Neuronal stem cell (in vitro differentiated cells): ENCODE results near the gene KLC3.

Experiments
- DNase-seq: peaks from one replicate; pipeline ENCODE4 v3.0.0-alpha.2; 2013; ENCODE audit warnings: low spot score
- H2AFZ ChIP-seq: one replicate; pipeline ENCODE4 v1.6.1; 2013; ENCODE audit warnings: mild to moderate bottlenecking, low read length, inconsistent platforms
- H2AK5ac ChIP-seq: 2 replicates; pipeline ENCODE4 v1.6.1; 2013; ENCODE audit warnings: low read depth, mild to moderate bottlenecking, inconsistent platforms, low read length, moderate library complexity, mixed read lengths
- H2BK120ac ChIP-seq: 2 replicates; pipeline ENCODE4 v1.6.1; 2013; ENCODE audit warnings: low read depth, mild to moderate bottlenecking, inconsistent platforms, low read length, moderate library complexity, mixed read lengths
- H2BK12ac ChIP-seq: one replicate; pipeline ENCODE4 v1.6.1; 2013; ENCODE audit warnings: low read length, inconsistent platforms
- H2BK15ac ChIP-seq: 2 replicates; pipeline ENCODE4 v1.6.1; 2013; ENCODE audit warnings: mild to moderate bottlenecking, low read length, inconsistent platforms, mixed read lengths
- H2BK5ac ChIP-seq: one replicate; pipeline ENCODE4 v1.6.1; 2013; ENCODE audit warnings: inconsistent platforms, mild to moderate bottlenecking, low read length, moderate library complexity
- H3K14ac ChIP-seq: one replicate; pipeline ENCODE4 v1.6.1; 2013; ENCODE audit warnings: low read length, inconsistent platforms
- H3K18ac ChIP-seq: 2 replicates; pipeline ENCODE4 v1.6.1; 2013; ENCODE audit warnings: low read length, inconsistent platforms
- H3K23ac ChIP-seq: 2 replicates; pipeline ENCODE4 v1.6.1; 2013; ENCODE audit warnings: low read depth, mild to moderate bottlenecking, mixed read lengths, low read length, inconsistent platforms; ENCODE audit not compliant: poor library complexity
- H3K27ac ChIP-seq: replicated peaks from 3 replicates; pipeline ENCODE4 v1.5.1; 2013; ENCODE audit warnings: low read length, inconsistent platforms
- H3K27me3 ChIP-seq, 3 experiments: 2 replicates each; pipeline ENCODE4 v1.6.1; 2013; ENCODE audit warnings: low read length in 3 of 3, mild to moderate bottlenecking in 2 of 3, inconsistent platforms in 1 of 3, low read depth in 1 of 3, mixed read lengths in 1 of 3, moderate library complexity in 1 of 3; ENCODE audit not compliant: control insufficient read depth in 3 of 3, insufficient read depth in 3 of 3
- H3K36me3 ChIP-seq, 2 donors: replicated peaks in 1 of 2; 2 replicates each; pipeline ENCODE4 v1.6.1; 2013; ENCODE audit warnings: low read length in 2 of 2; ENCODE audit not compliant: control insufficient read depth in 2 of 2, insufficient read depth in 2 of 2
- H3K4ac ChIP-seq: 2 replicates; pipeline ENCODE4 v1.6.1; 2013; ENCODE audit warnings: inconsistent platforms, mild to moderate bottlenecking, low read length, moderate library complexity
- H3K4me1 ChIP-seq, 2 donors: 1 replicate in 1 of 2; 2 replicates in 1 of 2; pipeline ENCODE4 v1.6.1; 2013; ENCODE audit warnings: low read length in 2 of 2, low read depth in 1 of 2; ENCODE audit not compliant: control insufficient read depth in 2 of 2, insufficient read depth in 1 of 2
- H3K4me2 ChIP-seq: one replicate; pipeline ENCODE4 v1.6.1; 2013; ENCODE audit warnings: mild to moderate bottlenecking, low read length, inconsistent platforms; ENCODE audit not compliant: insufficient read depth, poor library complexity, severe bottlenecking
- H3K4me3 ChIP-seq, 2 donors: 2 replicates each; pipeline ENCODE4 v1.5.1; 2013; ENCODE audit warnings: low read length in 2 of 2, mild to moderate bottlenecking in 2 of 2, inconsistent platforms in 1 of 2, moderate library complexity in 1 of 2
- H3K79me1 ChIP-seq: one replicate; pipeline ENCODE4 v1.6.1; 2013; ENCODE audit warnings: low read depth, mild to moderate bottlenecking, inconsistent platforms, low read length, moderate library complexity
- H3K9ac ChIP-seq: one replicate; pipeline ENCODE4 v1.6.1; 2013; ENCODE audit warnings: mild to moderate bottlenecking, low read depth, low read length, inconsistent platforms; ENCODE audit not compliant: poor library complexity
- H3K9me3 ChIP-seq, 2 donors: replicated peaks in 1 of 2; 2 replicates each; pipeline versions ENCODE3 to v1.6.1; 2013; ENCODE audit warnings: low read length in 2 of 2, mild to moderate bottlenecking in 2 of 2, inconsistent platforms in 1 of 2, low read depth in 1 of 2, mixed read lengths in 1 of 2, moderate library complexity in 1 of 2; ENCODE audit not compliant: control insufficient read depth in 2 of 2, insufficient read depth in 1 of 2
- H4K8ac ChIP-seq: one replicate; pipeline ENCODE4 v1.6.1; 2013; ENCODE audit warnings: low read depth, mild to moderate bottlenecking, inconsistent platforms, low read length, moderate library complexity
- H4K91ac ChIP-seq: one replicate; pipeline ENCODE4 v1.6.1; 2013; ENCODE audit warnings: low read length, low read depth, mild to moderate bottlenecking, inconsistent platforms; ENCODE audit not compliant: poor library complexity
- WGBS, 2 donors: extraction: QIAGEN DNeasy Blood & Tissue Kit; methylation state at CpG; one replicate each; pipeline ENCODE4 v1.1.7; 2013; ENCODE audit warnings: missing lambda C conversion rate in 2 of 2, mixed read lengths in 1 of 2; ENCODE audit not compliant: insufficient read length in 2 of 2, insufficient replicate concordance in 1 of 2; ENCODE audit errors: extremely low coverage in 2 of 2; 5-methylcytosine and 5-hydroxymethylcytosine counted together

The KLC3 gene

DNA sequence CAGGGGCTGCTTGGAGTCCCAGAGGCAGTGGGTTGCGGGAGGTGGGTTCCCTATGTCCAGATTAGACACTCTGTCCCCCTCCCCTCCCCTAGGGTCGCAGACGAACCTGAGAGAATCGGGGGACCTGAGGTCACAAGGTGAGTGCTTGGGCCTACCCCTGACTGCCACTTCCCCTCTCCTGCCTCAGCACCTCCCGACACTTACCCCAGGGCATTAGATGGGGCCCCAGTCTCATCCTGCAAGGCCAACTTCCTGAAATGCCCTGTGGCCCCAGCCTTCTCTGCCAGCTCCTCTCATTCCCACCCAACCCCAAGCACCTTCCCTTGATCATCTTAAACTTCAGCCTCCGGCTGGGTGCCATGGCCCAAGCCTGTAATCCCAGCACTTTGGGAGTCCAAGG, 40.8 kb upstream of the KLC3 start:
- no peak overlapping the region for H2BK120ac ChIP-seq
- no peaks in the 10 kb centered on the region for H3K79me1 ChIP-seq
- H2AK5ac ChIP-seq: no peak overlapping the region
- no peak overlapping the region for H3K18ac ChIP-seq
- no peak for DNase-seq
- H3K36me3 ChIP-seq: peaks cover 29 to 59% of the 10 kb centered on the region in 2 donors
- peak overlapping the region in 1 of 2 donors; percentile 21 for H3K4me3 ChIP-seq
- no peak overlapping the region for H3K23ac ChIP-seq
- no peaks in the 10 kb centered on the region for H3K4me1 ChIP-seq
- WGBS, 2 donors: no CpG with 5 or more reads among the region's 6 CpGs
- H3K27me3 ChIP-seq: no peaks in the 10 kb centered on the region
- no peak overlapping the region for H3K4me2 ChIP-seq
- H2BK12ac ChIP-seq: no peak overlapping the region
- no peak overlapping the region for H3K9ac ChIP-seq
- no peak overlapping the region for H4K8ac ChIP-seq
- H3K14ac ChIP-seq: no peak overlapping the region
- no peak overlapping the region for H2BK15ac ChIP-seq
- no peak overlapping the region for H2AFZ ChIP-seq
- no peak overlapping the region for H3K27ac ChIP-seq
- H4K91ac ChIP-seq: no peak overlapping the region
- H3K4ac ChIP-seq: no peak overlapping the region
- H2BK5ac ChIP-seq: no peak overlapping the region
- H3K9me3 ChIP-seq: peaks cover 4 to 7% of the 10 kb centered on the region in 2 donors

DNA sequence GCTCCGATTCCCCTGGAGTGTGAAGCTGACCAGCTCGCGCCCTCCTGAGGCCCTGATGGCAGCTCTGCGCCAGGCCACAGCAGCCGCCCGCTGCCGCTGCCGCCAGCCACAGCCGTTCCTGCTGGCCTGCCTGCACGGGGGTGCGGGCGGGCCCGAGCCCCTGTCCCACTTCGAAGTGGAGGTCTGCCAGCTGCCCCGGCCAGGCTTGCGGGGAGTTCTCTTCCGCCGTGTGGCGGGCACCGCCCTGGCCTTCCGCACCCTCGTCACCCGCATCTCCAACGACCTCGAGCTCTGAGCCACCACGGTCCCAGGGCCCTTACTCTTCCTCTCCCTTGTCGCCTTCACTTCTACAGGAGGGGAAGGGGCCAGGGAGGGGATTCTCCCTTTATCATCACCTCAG, 38.1 kb upstream of the KLC3 start:
- no peak overlapping the region for H4K8ac ChIP-seq
- H3K36me3 ChIP-seq: peaks cover 15 to 37% of the 10 kb centered on the region in 2 donors
- H3K79me1 ChIP-seq: no peaks in the 10 kb centered on the region
- no peak overlapping the region for H2BK120ac ChIP-seq
- H4K91ac ChIP-seq: no peak overlapping the region
- no peak overlapping the region for H2BK12ac ChIP-seq
- no peak overlapping the region for H2AK5ac ChIP-seq
- no peak overlapping the region for H3K4me2 ChIP-seq
- H3K4me3 ChIP-seq: no peak overlapping the region
- H3K23ac ChIP-seq: no peak overlapping the region
- no peaks in the 10 kb centered on the region for H3K27me3 ChIP-seq
- DNase-seq: no peak
- peaks cover 0 to 5% of the 10 kb centered on the region in 2 donors for H3K4me1 ChIP-seq
- H2BK15ac ChIP-seq: no peak overlapping the region
- H3K27ac ChIP-seq: no peak overlapping the region
- no peak overlapping the region for H3K4ac ChIP-seq
- H3K9ac ChIP-seq: no peak overlapping the region
- no peak overlapping the region for H2BK5ac ChIP-seq
- no peak overlapping the region for H3K14ac ChIP-seq
- H2AFZ ChIP-seq: no peak overlapping the region
- WGBS, 2 donors: no CpG with 5 or more reads among the region's 27 CpGs
- H3K18ac ChIP-seq: no peak overlapping the region
- peaks cover 0 to 5% of the 10 kb centered on the region in 2 donors for H3K9me3 ChIP-seq

DNA sequence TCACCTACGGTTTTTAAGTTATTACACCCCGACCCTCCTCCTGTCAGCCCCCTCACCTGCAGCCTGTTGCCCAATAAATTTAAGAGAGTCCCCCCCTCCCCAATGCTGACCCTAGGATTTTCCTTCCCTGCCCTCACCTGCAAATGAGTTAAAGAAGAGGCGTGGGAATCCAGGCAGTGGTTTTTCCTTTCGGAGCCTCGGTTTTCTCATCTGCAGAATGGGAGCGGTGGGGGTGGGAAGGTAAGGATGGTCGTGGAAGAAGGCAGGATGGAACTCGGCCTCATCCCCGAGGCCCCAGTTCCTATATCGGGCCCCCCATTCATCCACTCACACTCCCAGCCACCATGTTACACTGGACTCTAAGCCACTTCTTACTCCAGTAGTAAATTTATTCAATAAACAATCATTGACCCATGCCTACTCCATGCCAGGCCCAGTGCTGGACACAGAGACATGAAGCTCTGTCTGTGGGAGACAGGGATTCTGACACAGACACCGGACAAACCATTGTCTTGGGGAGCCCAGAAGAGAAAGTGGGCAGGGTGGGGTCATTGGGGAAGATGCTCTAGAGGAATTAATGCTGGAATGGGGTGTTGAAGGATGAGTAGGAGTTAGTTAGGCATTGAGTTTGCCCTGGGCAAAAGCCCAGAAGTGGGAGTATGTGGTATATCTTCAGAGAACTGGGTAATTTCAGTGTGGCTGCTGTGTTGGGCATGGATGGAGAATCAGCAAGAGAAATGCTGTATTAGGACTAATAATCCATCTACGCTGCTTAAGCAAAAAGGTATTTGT, 37.1 kb upstream of the KLC3 start:
- Histone ChIP-seq H3K4me2 (no peak overlapping the region), H3K27ac (no peak overlapping the region), H4K91ac (no peak overlapping the region), H3K4me1 (peaks cover 0 to 5% of the 10 kb centered on the region in 2 donors), H2BK12ac (no peak overlapping the region), H3K79me1 (no peaks in the 10 kb centered on the region), H3K14ac (no peak overlapping the region), H2AFZ (no peak overlapping the region), H2BK15ac (no peak overlapping the region), H2BK5ac (no peak overlapping the region), H4K8ac (no peak overlapping the region), H2BK120ac (no peak overlapping the region), H3K18ac (no peak overlapping the region), H3K36me3 (peaks cover 13 to 29% of the 10 kb centered on the region in 2 donors), H3K9ac (no peak overlapping the region), H3K4ac (no peak overlapping the region), H3K27me3 (no peaks in the 10 kb centered on the region), H3K23ac (no peak overlapping the region), H3K4me3 (no peak overlapping the region), H2AK5ac (no peak overlapping the region), H3K9me3 (peaks cover 0 to 5% of the 10 kb centered on the region in 2 donors)
- WGBS, 2 donors: no CpG with 5 or more reads among the region's 12 CpGs
- DNase-seq: no peak

DNA sequence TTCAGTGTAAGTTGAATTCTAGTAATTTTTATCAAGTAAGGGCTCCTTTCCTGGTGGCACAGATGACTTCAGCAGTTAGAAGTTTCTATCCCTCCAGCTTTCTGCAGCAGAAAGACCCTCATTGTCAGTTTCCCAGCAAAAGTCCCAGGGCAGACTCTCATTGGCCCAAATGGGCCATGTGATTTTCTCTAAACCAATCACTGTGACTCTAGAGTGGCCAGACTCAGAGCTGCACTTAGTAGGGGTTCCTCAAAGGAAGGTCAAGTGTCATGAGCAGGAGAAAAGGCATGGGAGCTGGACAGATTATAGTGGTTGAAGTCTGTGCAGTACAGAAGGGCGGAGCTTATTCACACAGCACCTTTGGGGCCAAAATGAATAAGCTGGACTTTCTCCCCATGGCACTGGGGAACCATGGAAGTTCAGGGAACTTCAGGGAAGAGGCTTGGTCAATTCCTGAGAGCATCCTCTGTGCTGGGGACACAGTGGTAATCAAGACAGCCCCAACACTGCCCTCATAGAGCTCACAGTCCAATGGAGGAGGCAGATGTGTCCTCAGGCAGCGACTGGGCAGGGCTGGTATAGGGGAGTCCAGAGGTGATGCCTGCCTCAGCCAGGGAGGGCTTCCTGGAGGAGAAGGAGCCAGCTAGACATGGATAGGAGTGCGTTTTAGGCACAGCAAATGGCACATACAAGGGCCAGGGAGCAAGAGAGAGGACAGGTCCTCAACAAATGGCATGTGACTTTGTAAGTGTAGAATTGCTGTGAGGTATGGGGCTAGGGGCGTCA, 36.2 kb upstream of the KLC3 start:
- WGBS, 2 donors: no CpG with 5 or more reads among the region's 4 CpGs
- no peak overlapping the region for H2BK12ac ChIP-seq

More for the DNA sequence above, 36.2 kb upstream of the KLC3 start:
- Histone ChIP-seq H3K23ac (no peak overlapping the region), H3K4ac (no peak overlapping the region), H3K9ac (no peak overlapping the region), H3K79me1 (no peaks in the 10 kb centered on the region), H3K9me3 (peaks cover 0 to 5% of the 10 kb centered on the region in 2 donors), H2BK120ac (no peak overlapping the region), H3K18ac (no peak overlapping the region), H2AFZ (no peak overlapping the region), H3K27ac (no peak overlapping the region), H3K14ac (no peak overlapping the region), H3K4me3 (no peak overlapping the region), H3K4me2 (no peak overlapping the region), H2BK15ac (no peak overlapping the region), H3K4me1 (peaks cover 0 to 5% of the 10 kb centered on the region in 2 donors), H4K91ac (no peak overlapping the region), H4K8ac (no peak overlapping the region), H2BK5ac (no peak overlapping the region), H3K27me3 (no peaks in the 10 kb centered on the region), H3K36me3 (peaks cover 11 to 23% of the 10 kb centered on the region in 2 donors), H2AK5ac (no peak overlapping the region)
- DNase-seq: no peak
